SK-N-SH treated with all-trans-retinoic acid at 6 μM for 48 hours (cell line): Measurements from ENCODE around the gene HOPX.

Experiments
- ATAC-seq: fragments of 200-7000 bp; cut with Tn5 transposase; 3 replicates; pipeline ENCODE4 v1.9.1; 2020; ENCODE audit warnings: mild to moderate bottlenecking, moderate library complexity
- ARNTL ChIP-seq: fragments of 450-650 bp; formaldehyde crosslinking; IDR thresholded peaks from 2 replicates; pipeline ENCODE4 v1.5.0; 2020; ENCODE audit warnings: low read depth, mild to moderate bottlenecking, moderate library complexity, borderline replicate concordance
- CSDC2 ChIP-seq: fragments of 250-450 bp; sonication (Bioruptor Pico); IDR thresholded peaks from 2 replicates; pipeline ENCODE4 v1.5.0; 2020; ENCODE audit warnings: mild to moderate bottlenecking, moderate library complexity
- ESRRG ChIP-seq: fragments of 250-450 bp; sonication (Bioruptor Pico); IDR thresholded peaks from 2 replicates; pipeline ENCODE4 v1.6.1; 2021; ENCODE audit warnings: mild to moderate bottlenecking
- GLIS3 ChIP-seq: fragments of 250-450 bp; sonication (Bioruptor Pico); IDR thresholded peaks from 2 replicates; pipeline ENCODE4 v1.5.0; 2020; ENCODE audit warnings: mild to moderate bottlenecking, moderate library complexity
- ISL1 ChIP-seq: fragments of 250-450 bp; sonication (Bioruptor Pico); IDR thresholded peaks from 2 replicates; pipeline ENCODE4 v2.1.2; 2022; ENCODE audit warnings: mild to moderate bottlenecking, moderate library complexity
- OSR1 ChIP-seq: fragments of 250-450 bp; sonication (Bioruptor Pico); IDR thresholded peaks from 2 replicates; pipeline ENCODE4 v1.8.0; 2022; ENCODE audit warnings: moderate library complexity, mild to moderate bottlenecking, inconsistent platforms
- PATZ1 ChIP-seq: fragments of 250-450 bp; sonication (Bioruptor Pico); IDR thresholded peaks from 2 replicates; pipeline ENCODE4 v1.8.0; 2020; ENCODE audit warnings: mild to moderate bottlenecking, moderate library complexity, borderline replicate concordance
- POU6F1 ChIP-seq: fragments of 250-450 bp; sonication (Bioruptor Pico); IDR thresholded peaks from 2 replicates; pipeline ENCODE4 v1.8.0; 2021; ENCODE audit warnings: low read depth, mild to moderate bottlenecking, moderate library complexity, borderline replicate concordance
- PPARA ChIP-seq: fragments of 250-450 bp; sonication (Bioruptor Pico); IDR thresholded peaks from 2 replicates; pipeline ENCODE4 v1.5.0; 2020; ENCODE audit warnings: mild to moderate bottlenecking, borderline replicate concordance
- RARB ChIP-seq: fragments of 250-450 bp; sonication (Bioruptor Pico); IDR thresholded peaks from 2 replicates; pipeline ENCODE4 v1.8.0; 2021; ENCODE audit warnings: mild to moderate bottlenecking, moderate library complexity
- SNAI2 ChIP-seq: fragments of 250-450 bp; sonication (Bioruptor Pico); IDR thresholded peaks from 2 replicates; pipeline ENCODE4 v1.5.0; 2020; ENCODE audit warnings: mild to moderate bottlenecking, moderate library complexity
- TCF4 ChIP-seq: fragments of 250-450 bp; sonication (Bioruptor Pico); IDR thresholded peaks from 2 replicates; pipeline ENCODE4 v1.8.0; 2021; ENCODE audit warnings: mild to moderate bottlenecking, moderate library complexity, borderline replicate concordance
- TOX ChIP-seq: fragments of 250-450 bp; sonication (Bioruptor Pico); IDR thresholded peaks from 2 replicates; pipeline ENCODE4 v1.8.0; 2021; ENCODE audit warnings: mild to moderate bottlenecking, moderate library complexity, borderline replicate concordance
- TSHZ2 ChIP-seq: fragments of 250-450 bp; sonication (Bioruptor Pico); IDR thresholded peaks from 2 replicates; pipeline ENCODE4 v1.5.0; 2020; ENCODE audit warnings: mild to moderate bottlenecking, moderate library complexity
- ZC3H10 ChIP-seq: fragments of 250-450 bp; sonication (Bioruptor Pico); IDR thresholded peaks from 2 replicates; pipeline ENCODE4 v1.5.1; 2021; ENCODE audit warnings: mild to moderate bottlenecking, moderate library complexity
- ZFP3 ChIP-seq: fragments of 250-450 bp; sonication (Bioruptor Pico); IDR thresholded peaks from 2 replicates; pipeline ENCODE4 v1.5.0; 2020; ENCODE audit warnings: mild to moderate bottlenecking, moderate library complexity
- ZNF565 ChIP-seq: fragments of 450-650 bp; formaldehyde crosslinking; conservative IDR thresholded peaks from 2 replicates; pipeline ENCODE4 v1.5.0; 2020; ENCODE audit warnings: low read depth, mild to moderate bottlenecking, moderate library complexity
- ZNF70 ChIP-seq: fragments of 450-650 bp; formaldehyde crosslinking; IDR thresholded peaks from 2 replicates; pipeline ENCODE4 v1.5.0; 2020; ENCODE audit warnings: mild to moderate bottlenecking, moderate library complexity
- ZNF8 ChIP-seq: fragments of 450-650 bp; formaldehyde crosslinking; IDR thresholded peaks from 2 replicates; pipeline ENCODE4 v1.5.0; 2020; ENCODE audit warnings: mild to moderate bottlenecking, moderate library complexity
- TF ChIP-seq, protein P1 (sequence below): fragments of 250-450 bp; sonication (Bioruptor Pico); IDR thresholded peaks from 2 replicates; pipeline ENCODE4 v1.5.1; 2020; ENCODE audit warnings: low read depth, mild to moderate bottlenecking, moderate library complexity
- TF ChIP-seq, protein P2 (sequence below): fragments of 250-450 bp; sonication (Bioruptor Pico); IDR thresholded peaks from 2 replicates; pipeline ENCODE4 v1.5.1; 2021; ENCODE audit warnings: mild to moderate bottlenecking, moderate library complexity

The HOPX gene

GRCh38 chr4:56691425-56691824 lies 10.3 kb upstream of the HOPX start (continued):
- TF ChIP-seq PATZ1, result no peak
- no peak for TF ChIP-seq ZNF70
- TF ChIP-seq, all 23 proteins: peak for 0

DNA sequence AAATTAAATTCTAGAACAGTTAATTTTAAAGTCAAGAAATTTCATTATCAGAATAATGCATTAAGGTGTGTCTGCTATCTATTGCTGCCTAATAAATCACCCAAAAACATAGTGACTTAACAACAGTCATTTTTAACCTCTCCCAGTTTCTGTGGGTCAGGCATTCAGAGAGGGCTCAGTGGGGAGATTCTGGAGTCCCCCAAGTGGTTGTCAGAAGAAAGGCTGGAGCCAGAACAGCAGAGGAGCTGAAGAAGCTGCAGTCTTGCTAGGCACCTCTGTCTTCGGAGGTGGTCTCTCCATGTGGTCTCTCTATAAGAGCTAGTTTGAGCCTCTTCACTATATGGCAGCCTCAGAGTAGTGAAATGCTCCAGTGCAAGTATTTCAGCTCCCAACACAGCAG lies 9.3 kb upstream of the HOPX start:
- ATAC-seq, result no peak
- no peak for TF ChIP-seq ZFP3
- TF ChIP-seq TOX, result no peak
- no peak for TF ChIP-seq ZC3H10 (CRISPR knock-in tag)
- TF ChIP-seq RARB (CRISPR knock-in tag), result no peak
- TF ChIP-seq SNAI2 (CRISPR knock-in tag), result no peak
- no peak for TF ChIP-seq TCF4 (CRISPR knock-in tag)
- TF ChIP-seq ARNTL (CRISPR knock-in tag), result no peak
- TF ChIP-seq TSHZ2, result no peak
- TF ChIP-seq ESRRG (CRISPR knock-in tag), result no peak
- TF ChIP-seq, protein P1, sequence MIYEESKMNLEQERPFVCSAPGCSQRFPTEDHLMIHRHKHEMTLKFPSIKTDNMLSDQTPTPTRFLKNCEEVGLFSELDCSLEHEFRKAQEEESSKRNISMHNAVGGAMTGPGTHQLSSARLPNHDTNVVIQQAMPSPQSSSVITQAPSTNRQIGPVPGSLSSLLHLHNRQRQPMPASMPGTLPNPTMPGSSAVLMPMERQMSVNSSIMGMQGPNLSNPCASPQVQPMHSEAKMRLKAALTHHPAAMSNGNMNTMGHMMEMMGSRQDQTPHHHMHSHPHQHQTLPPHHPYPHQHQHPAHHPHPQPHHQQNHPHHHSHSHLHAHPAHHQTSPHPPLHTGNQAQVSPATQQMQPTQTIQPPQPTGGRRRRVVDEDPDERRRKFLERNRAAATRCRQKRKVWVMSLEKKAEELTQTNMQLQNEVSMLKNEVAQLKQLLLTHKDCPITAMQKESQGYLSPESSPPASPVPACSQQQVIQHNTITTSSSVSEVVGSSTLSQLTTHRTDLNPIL, result no peak
- no peak for TF ChIP-seq OSR1 (CRISPR knock-in tag)

GRCh38 chr4:56689201-56689969 lies 8.3 kb upstream of the HOPX start:
- TF ChIP-seq ZFP3, result no peak
- no peak for TF ChIP-seq PPARA (CRISPR knock-in tag)
- TF ChIP-seq, protein P1, result no peak
- TF ChIP-seq RARB (CRISPR knock-in tag), result no peak
- no peak for TF ChIP-seq TCF4 (CRISPR knock-in tag)
- TF ChIP-seq OSR1 (CRISPR knock-in tag), result no peak
- TF ChIP-seq CSDC2 (CRISPR knock-in tag), result no peak
- TF ChIP-seq, protein P2, sequence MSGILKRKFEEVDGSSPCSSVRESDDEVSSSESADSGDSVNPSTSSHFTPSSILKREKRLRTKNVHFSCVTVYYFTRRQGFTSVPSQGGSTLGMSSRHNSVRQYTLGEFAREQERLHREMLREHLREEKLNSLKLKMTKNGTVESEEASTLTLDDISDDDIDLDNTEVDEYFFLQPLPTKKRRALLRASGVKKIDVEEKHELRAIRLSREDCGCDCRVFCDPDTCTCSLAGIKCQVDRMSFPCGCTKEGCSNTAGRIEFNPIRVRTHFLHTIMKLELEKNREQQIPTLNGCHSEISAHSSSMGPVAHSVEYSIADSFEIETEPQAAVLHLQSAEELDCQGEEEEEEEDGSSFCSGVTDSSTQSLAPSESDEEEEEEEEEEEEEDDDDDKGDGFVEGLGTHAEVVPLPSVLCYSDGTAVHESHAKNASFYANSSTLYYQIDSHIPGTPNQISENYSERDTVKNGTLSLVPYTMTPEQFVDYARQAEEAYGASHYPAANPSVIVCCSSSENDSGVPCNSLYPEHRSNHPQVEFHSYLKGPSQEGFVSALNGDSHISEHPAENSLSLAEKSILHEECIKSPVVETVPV, result no peak
- TF ChIP-seq ZNF565, result no peak
- TF ChIP-seq ZNF70, result no peak
- no peak for TF ChIP-seq ESRRG (CRISPR knock-in tag)
- no peak for TF ChIP-seq ZNF8 (CRISPR knock-in tag)
- no peak for TF ChIP-seq TSHZ2
- no peak for TF ChIP-seq ARNTL (CRISPR knock-in tag)
- TF ChIP-seq ISL1, result no peak
- no peak for TF ChIP-seq TOX
- TF ChIP-seq SNAI2 (CRISPR knock-in tag), result no peak
- TF ChIP-seq POU6F1 (CRISPR knock-in tag), result no peak
- no peak for TF ChIP-seq PATZ1
- no peak for TF ChIP-seq GLIS3 (CRISPR knock-in tag)
- ATAC-seq, result no peak
